ENCODE data around the gene AFAP1L2.
A peak's percentile ranks its signal among the peaks of the same experiment; 100 is the strongest.

AFAP1L2 gene

DNA sequence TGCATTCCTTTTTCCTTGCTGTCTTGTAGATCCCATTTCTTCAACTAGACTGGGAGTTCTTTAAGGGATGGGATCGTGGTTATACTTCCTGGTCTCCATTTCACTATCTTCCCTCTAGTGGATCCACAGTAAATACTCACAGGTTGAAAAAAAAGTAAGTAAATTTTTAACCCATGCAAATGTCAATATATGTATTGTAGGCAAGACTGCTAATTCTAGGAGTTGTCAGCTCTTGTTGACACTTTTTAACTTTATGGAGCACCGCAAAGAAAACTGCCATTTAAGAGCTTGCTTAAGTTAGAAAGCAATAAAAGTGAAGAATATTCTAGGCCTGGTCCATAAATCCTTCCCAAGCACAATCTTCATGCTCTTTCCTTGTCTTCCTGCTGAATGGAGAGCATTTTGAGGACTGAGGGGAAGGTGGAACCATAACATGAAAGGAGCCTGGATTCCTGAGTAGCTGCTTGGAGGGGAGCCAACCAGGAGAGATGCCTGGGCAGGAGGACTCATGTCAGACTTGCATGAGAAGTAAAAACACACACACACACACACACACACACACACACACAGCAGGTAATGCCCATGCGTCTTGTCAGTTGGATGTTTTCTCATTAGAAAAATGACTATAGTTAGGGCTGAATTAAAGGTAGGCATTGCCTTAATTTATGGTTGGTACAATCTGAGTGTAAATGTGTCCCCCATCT lies 133.1 kb downstream of the AFAP1L2 start:
- no peak overlapping the region for H3K4me3 ChIP-seq (ENCODE audit: low read depth, low read length)
- no peak for DNase-seq (ENCODE audit: low read depth)
- TF ChIP-seq CTCF (IDR thresholded peaks at IDR 0.05; ENCODE audit: insufficient read depth, low read depth, low read length, missing control alignments) = no peak

GRCh38 chr10:114266521-114266920 lies 137.8 kb downstream of the AFAP1L2 start:
- TF ChIP-seq CTCF (IDR thresholded peaks at IDR 0.05; ENCODE audit: insufficient read depth, low read depth, low read length, missing control alignments) = no peak
- DNase-seq (ENCODE audit: low read depth) = no peak
- no peak overlapping the region for H3K4me3 ChIP-seq (ENCODE audit: low read depth, low read length)

- TF ChIP-seq CTCF (IDR thresholded peaks at IDR 0.05; ENCODE audit: insufficient read depth, low read depth, low read length, missing control alignments) = no peak
- no peak overlapping the region for H3K4me3 ChIP-seq (ENCODE audit: low read depth, low read length)
- no peak for DNase-seq (ENCODE audit: low read depth)
Observed at GRCh38 chr10:114265392-114266053, 138.8 kb downstream of the AFAP1L2 start.

DNA sequence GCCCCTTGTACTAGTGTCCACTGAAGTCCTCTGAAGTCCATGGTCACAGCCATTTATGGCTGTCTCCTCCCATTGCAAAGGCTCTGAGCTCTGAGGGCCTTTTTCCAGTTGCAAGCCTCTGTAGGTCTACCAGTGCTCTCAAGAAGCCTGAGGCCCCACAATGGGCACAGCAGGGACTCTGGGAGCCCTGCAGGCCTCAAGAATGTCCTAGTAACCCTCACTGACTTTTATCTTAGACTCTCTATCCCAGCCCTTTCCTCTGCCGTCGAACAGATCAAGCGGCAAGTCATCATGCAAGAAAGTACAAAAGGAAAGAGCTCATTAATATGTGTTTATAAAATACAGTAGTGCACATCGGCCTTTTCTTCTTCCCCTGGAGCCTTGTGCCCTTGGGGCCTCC lies 141.8 kb downstream of the AFAP1L2 start:
- TF ChIP-seq CTCF (IDR thresholded peaks at IDR 0.05; ENCODE audit: insufficient read depth, low read depth, low read length, missing control alignments) = no peak
- no peak for DNase-seq (ENCODE audit: low read depth)
- no peak overlapping the region for H3K4me3 ChIP-seq (ENCODE audit: low read depth, low read length)

DNA sequence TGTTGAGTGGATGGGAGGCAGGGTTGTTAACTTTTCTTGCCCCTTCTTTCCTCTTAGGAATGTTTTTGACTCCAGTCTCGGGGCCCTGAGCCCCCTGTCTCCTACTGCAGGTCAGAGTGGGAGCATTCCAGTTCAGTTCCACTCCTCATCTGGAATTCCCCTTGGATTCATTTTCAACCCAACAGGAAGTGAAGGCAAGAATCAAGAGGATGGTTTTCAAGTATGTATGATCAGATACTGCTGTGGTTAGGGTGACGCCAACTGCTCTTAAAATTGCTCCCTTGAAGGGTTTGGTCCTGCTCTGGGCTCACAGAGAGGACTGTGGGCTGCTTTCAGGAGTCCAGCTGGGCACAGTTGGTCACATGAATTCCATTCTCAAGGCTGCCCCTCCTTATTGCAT lies 143.2 kb downstream of the AFAP1L2 start:
- no peak overlapping the region for H3K4me3 ChIP-seq (ENCODE audit: low read depth, low read length)
- DNase-seq (ENCODE audit: low read depth) = peak; percentile 50
- TF ChIP-seq CTCF (IDR thresholded peaks at IDR 0.05; ENCODE audit: insufficient read depth, low read depth, low read length, missing control alignments) = no peak

- no peak for DNase-seq (ENCODE audit: low read depth)
- TF ChIP-seq CTCF (IDR thresholded peaks at IDR 0.05; ENCODE audit: insufficient read depth, low read depth, low read length, missing control alignments) = no peak
- H3K4me3 ChIP-seq (ENCODE audit: low read depth, low read length) = no peak overlapping the region
Observed at GRCh38 chr10:114260366-114260765, 143.9 kb downstream of the AFAP1L2 start.

All from GM12865 (cell line).